Skin of body (tissue), 2 donors: ENCODE measurements around the gene CCL1. TPM values are rescaled to one million over a fixed set of nuclear protein-coding genes. Genes with fewer than 3 reads are reported as not detected.

Experiments
- DNase-seq: peaks from one replicate; lab custom pipeline; 2025; lab: John Stamatoyannopoulos, UW
- total RNA-seq: library from RNA; depleted of rRNA; stranded (reverse); fragments of >200 nt; gene quantifications from one replicate; pipeline ENCODE4 v1.2.3, GENCODE V29; 2014

Gene CCL1
- total RNA-seq, result not detected

- DNase-seq, result no peak
Measured at GRCh38 chr17:34363183-34363661, at the start of gene CCL1. Gene CCL1 (minus strand): TSS chr17:34363233. CDS start chr17:34363161, 72 bp downstream.

- DNase-seq, result no peak
Measured at GRCh38 chr17:34412534-34412933, 49.5 kb upstream of the CCL1 start.

- DNase-seq, result no peak
Measured at GRCh38 chr17:34411646-34412421, 48.8 kb upstream of the CCL1 start.

GRCh38 chr17:34409352-34409751 is 46.3 kb upstream of the CCL1 start:
- DNase-seq, result no peak

- DNase-seq, result no peak
Measured at GRCh38 chr17:34408439-34408838, 45.4 kb upstream of the CCL1 start.

GRCh38 chr17:34406226-34406625 is 43.2 kb upstream of the CCL1 start:
- DNase-seq, result no peak

- no peak for DNase-seq
Measured at GRCh38 chr17:34403006-34403405, 40.0 kb upstream of the CCL1 start.

GRCh38 chr17:34401165-34401564 is 38.1 kb upstream of the CCL1 start:
- DNase-seq, result no peak

- no peak for DNase-seq
Measured at GRCh38 chr17:34400301-34400931, 37.4 kb upstream of the CCL1 start.

GRCh38 chr17:34399725-34400124 is 36.7 kb upstream of the CCL1 start:
- no peak for DNase-seq

- no peak for DNase-seq
Measured at GRCh38 chr17:34398990-34399389, 36.0 kb upstream of the CCL1 start.

- DNase-seq, result no peak
Measured at GRCh38 chr17:34397265-34397664, 34.2 kb upstream of the CCL1 start.

- no peak for DNase-seq
Measured at GRCh38 chr17:34393401-34393800, 30.4 kb upstream of the CCL1 start.

GRCh38 chr17:34391241-34391640 is 28.2 kb upstream of the CCL1 start:
- DNase-seq, result no peak

GRCh38 chr17:34390649-34391048 is 27.6 kb upstream of the CCL1 start:
- DNase-seq, result no peak

- DNase-seq, result no peak
Measured at GRCh38 chr17:34389126-34389750, 26.2 kb upstream of the CCL1 start.

GRCh38 chr17:34387566-34387965 is 24.5 kb upstream of the CCL1 start:
- DNase-seq, result no peak

- no peak for DNase-seq
Measured at GRCh38 chr17:34386697-34387550, 23.9 kb upstream of the CCL1 start.

GRCh38 chr17:34386343-34386696 is 23.3 kb upstream of the CCL1 start:
- no peak for DNase-seq

- no peak for DNase-seq
Measured at GRCh38 chr17:34384822-34385605, 22.0 kb upstream of the CCL1 start.

GRCh38 chr17:34384271-34384670 is 21.2 kb upstream of the CCL1 start:
- no peak for DNase-seq
